Measurements from ENCODE around the gene CARMIL3.

The CARMIL3 gene

DNA sequence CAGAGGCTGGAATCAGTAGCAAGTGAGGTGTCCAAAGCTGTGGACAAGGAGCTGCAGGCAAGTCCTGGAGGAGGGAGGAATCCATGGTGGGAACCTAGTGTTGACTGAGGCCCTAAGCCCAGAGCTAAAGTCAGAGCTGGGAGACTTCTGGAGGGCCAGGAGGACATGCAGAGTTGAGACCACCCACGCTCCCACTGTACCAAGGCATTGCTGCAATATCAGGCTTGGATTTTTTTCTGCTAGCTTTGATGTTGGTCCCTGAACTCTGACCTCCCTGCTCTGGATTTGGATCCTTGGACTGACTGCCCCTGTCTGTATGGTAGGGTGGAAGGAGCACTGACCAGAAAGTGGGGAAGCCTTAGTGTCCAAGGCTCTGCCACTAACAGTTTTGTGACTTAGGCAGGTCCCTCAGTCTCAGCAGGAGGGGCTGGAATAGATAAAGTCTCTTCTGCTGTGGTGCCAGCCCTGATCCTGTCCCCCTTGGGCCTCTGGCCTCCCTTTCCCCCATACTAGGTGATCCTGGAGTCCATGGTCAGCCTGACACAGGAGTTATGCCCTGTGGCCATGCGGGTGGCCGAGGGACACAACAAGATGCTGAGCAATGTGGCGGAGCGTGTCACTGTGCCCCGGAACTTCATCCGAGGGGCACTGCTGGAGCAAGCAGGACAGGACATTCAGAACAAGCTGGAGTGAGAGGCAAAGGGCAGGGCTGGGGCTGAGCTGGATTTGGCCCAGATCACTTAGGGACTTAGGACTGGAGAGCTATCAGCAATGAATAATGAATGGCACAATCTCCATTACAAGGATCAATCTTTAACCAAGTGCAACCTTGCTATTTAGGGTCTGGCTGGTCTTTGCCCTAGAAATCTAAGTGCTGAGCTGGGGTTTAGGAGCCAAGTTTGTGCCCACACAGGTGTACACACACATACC lies 9.4 kb downstream of the CARMIL3 start:
- no peak for DNase-seq (ENCODE audit: low read depth)
- TF ChIP-seq, protein P1, sequence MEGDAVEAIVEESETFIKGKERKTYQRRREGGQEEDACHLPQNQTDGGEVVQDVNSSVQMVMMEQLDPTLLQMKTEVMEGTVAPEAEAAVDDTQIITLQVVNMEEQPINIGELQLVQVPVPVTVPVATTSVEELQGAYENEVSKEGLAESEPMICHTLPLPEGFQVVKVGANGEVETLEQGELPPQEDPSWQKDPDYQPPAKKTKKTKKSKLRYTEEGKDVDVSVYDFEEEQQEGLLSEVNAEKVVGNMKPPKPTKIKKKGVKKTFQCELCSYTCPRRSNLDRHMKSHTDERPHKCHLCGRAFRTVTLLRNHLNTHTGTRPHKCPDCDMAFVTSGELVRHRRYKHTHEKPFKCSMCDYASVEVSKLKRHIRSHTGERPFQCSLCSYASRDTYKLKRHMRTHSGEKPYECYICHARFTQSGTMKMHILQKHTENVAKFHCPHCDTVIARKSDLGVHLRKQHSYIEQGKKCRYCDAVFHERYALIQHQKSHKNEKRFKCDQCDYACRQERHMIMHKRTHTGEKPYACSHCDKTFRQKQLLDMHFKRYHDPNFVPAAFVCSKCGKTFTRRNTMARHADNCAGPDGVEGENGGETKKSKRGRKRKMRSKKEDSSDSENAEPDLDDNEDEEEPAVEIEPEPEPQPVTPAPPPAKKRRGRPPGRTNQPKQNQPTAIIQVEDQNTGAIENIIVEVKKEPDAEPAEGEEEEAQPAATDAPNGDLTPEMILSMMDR (conservative IDR thresholded peaks at IDR 0.05; ENCODE audit: low read depth, low read length): no peak
- no peak overlapping the region for H3K4me3 ChIP-seq (ENCODE audit: low read length)

GRCh38 chr14:24062216-24062980 lies 10.6 kb downstream of the CARMIL3 start:
- H3K4me3 ChIP-seq (ENCODE audit: low read length): no peak overlapping the region
- TF ChIP-seq, protein P1 (conservative IDR thresholded peaks at IDR 0.05; ENCODE audit: low read depth, low read length): no peak
- DNase-seq (ENCODE audit: low read depth): no peak

DNA sequence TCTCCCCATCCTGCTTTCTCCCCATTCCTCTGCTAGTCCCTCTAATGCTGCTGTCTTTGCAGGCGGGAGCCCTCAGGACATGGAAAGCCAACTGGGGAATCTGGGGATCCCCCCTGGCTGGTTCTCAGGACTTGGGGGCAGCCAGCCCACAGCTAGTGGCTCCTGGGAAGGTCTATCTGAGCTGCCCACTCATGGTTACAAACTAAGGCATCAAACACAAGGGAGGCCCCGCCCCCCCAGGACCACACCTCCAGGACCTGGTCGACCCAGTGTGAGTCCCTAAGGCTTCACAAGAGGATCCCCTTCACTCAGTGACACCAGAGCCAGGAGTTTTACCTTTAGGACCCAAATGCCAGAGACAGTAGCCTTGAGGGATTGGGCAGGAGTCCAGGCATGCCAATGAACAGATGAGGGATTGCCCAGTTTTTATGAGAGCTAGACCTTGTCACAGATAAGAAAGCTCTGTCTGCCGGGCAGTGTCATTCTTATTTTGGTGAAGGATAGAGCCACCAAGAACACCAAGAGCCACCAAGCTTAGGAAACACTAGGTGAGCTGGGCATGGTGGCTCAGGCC lies 11.5 kb downstream of the CARMIL3 start:
- TF ChIP-seq, protein P1 (conservative IDR thresholded peaks at IDR 0.05; ENCODE audit: low read depth, low read length): no peak

DNA sequence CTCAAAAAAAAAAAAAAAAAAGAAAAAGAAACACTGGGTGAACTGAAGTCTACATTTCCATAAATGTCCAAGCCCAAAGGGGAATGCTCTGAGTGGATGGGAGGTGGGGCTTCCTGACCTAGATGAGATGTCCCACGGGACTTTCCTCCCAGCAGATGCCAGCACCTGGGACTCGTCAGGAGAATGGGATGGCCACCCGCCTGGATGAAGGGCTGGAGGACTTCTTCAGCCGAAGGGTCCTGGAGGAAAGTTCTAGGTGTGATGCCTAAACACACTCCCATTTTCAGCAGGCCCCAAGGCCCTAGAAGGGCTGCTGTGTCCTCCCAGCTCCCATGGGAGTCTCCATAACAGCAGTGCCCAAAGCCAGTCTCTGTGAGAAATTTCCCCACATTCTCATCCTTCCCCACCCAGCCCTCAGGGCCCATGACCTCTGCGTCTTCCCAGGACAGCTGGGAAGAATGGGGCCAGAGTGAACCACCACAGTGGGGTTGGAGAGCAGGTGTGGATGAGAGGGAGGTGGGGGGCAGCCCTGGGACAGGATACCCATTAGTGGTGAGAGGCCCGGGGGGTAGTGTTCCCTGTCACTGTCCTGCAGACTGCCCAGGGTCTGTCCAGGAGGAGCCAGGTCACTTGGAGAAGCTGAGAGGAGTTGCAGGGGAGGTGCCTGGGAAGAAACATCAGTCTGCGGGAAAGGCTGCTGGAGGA lies 12.4 kb downstream of the CARMIL3 start:
- DNase-seq (ENCODE audit: low read depth): no peak
- TF ChIP-seq, protein P1 (conservative IDR thresholded peaks at IDR 0.05; ENCODE audit: low read depth, low read length): no peak
- no peak overlapping the region for H3K4me3 ChIP-seq (ENCODE audit: low read length)

More for the DNA sequence above, 11.5 kb downstream of the CARMIL3 start:
- no peak overlapping the region for H3K4me3 ChIP-seq (ENCODE audit: low read length)
- DNase-seq (ENCODE audit: low read depth): no peak

GRCh38 chr14:24064856-24065255 lies 13.0 kb downstream of the CARMIL3 start:
- DNase-seq (ENCODE audit: low read depth): no peak
- H3K4me3 ChIP-seq (ENCODE audit: low read length): no peak overlapping the region
- TF ChIP-seq, protein P1 (conservative IDR thresholded peaks at IDR 0.05; ENCODE audit: low read depth, low read length): no peak

- DNase-seq (ENCODE audit: low read depth): no peak
- TF ChIP-seq, protein P1 (conservative IDR thresholded peaks at IDR 0.05; ENCODE audit: low read depth, low read length): no peak
- no peak overlapping the region for H3K4me3 ChIP-seq (ENCODE audit: low read length)
Observed at GRCh38 chr14:24065408-24065807, 13.6 kb downstream of the CARMIL3 start.

Data from retinal pigment epithelial cell (primary cell).